Measurements from ENCODE around the gene MOGAT3.

- TF ChIP-seq CTCF (conservative IDR thresholded peaks at IDR 0.05; ENCODE audit: low read depth, low read length) (no peak), MXI1 (IDR thresholded peaks at IDR 0.05; ENCODE audit: borderline replicate concordance, low read depth, low read length) (no peak), MAFK (IDR thresholded peaks at IDR 0.05; ENCODE audit: low read depth, low read length) (no peak), POLR2A (IDR thresholded peaks at IDR 0.05; ENCODE audit: low read depth, low read length) (no peak), RFX5 (IDR thresholded peaks at IDR 0.05; ENCODE audit: low read depth, low read length) (no peak), RAD21 (IDR thresholded peaks at IDR 0.05; ENCODE audit: low read length) (no peak), ELK1 (IDR thresholded peaks at IDR 0.05; ENCODE audit: borderline replicate concordance, low read depth, low read length) (no peak), FOS (IDR thresholded peaks at IDR 0.05; ENCODE audit: low read depth, low read length) (no peak), SMC3 (IDR thresholded peaks at IDR 0.05; ENCODE audit: low read depth, low read length) (no peak), CHD1 (IDR thresholded peaks at IDR 0.05; ENCODE audit: low read depth, low read length) (no peak), BHLHE40 (IDR thresholded peaks at IDR 0.05; ENCODE audit: low read depth, low read length) (no peak), USF2 (IDR thresholded peaks at IDR 0.05; ENCODE audit: low read depth, low read length) (no peak)
Observed at GRCh38 chr7:101155303-101155702, 45.5 kb downstream of the MOGAT3 start.

Measured in IMR-90 (cell line).